AG09319 (cell line): ENCODE data around the gene ZNF85.
"Not testable (repeated sequence)": the region's sequence is repeated elsewhere in the genome, so short reads cannot be mapped to it uniquely, and the experiment has no call there.

Source experiments
- DNase-seq: peaks from one replicate; pipeline ENCODE4 v3.0.0-alpha.2; 2010; ENCODE audit warnings: low read depth; ENCODE audit errors: extremely low read depth
- TF ChIP-seq, protein P1 (sequence below): IDR thresholded peaks from 2 replicates; pipeline ENCODE4 v1.5.1; 2011; ENCODE audit warnings: low read depth, mild to moderate bottlenecking, inconsistent platforms, low read length, moderate library complexity

Gene ZNF85

GRCh38 chr19:20964798-20965197, 41.7 kb downstream of the ZNF85 start:
- TF ChIP-seq, protein P1, sequence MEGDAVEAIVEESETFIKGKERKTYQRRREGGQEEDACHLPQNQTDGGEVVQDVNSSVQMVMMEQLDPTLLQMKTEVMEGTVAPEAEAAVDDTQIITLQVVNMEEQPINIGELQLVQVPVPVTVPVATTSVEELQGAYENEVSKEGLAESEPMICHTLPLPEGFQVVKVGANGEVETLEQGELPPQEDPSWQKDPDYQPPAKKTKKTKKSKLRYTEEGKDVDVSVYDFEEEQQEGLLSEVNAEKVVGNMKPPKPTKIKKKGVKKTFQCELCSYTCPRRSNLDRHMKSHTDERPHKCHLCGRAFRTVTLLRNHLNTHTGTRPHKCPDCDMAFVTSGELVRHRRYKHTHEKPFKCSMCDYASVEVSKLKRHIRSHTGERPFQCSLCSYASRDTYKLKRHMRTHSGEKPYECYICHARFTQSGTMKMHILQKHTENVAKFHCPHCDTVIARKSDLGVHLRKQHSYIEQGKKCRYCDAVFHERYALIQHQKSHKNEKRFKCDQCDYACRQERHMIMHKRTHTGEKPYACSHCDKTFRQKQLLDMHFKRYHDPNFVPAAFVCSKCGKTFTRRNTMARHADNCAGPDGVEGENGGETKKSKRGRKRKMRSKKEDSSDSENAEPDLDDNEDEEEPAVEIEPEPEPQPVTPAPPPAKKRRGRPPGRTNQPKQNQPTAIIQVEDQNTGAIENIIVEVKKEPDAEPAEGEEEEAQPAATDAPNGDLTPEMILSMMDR, result no peak
- no peak for DNase-seq

GRCh38 chr19:20968092-20968491, 45.0 kb downstream of the ZNF85 start:
- no peak for DNase-seq
- TF ChIP-seq, protein P1, result no peak

DNA sequence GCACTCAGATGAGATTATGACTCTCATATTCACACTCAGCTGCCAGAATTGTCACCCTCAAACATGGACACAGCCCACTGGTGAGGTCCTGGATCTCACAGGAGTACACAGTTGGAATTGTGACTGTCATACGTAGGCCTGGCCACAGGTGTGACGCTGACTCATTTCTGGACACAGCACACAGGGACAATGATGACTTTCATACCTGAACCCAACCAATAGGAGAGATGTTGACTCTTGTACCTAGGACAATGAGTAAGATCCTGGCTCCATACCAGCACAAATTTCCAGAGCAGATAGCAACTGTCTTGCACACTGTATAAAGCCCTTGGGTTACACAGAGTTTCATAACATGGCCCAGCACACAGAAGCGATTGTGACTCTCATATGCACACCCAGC, 46.4 kb downstream of the ZNF85 start:
- DNase-seq, result no peak
- TF ChIP-seq, protein P1, result no peak

DNA sequence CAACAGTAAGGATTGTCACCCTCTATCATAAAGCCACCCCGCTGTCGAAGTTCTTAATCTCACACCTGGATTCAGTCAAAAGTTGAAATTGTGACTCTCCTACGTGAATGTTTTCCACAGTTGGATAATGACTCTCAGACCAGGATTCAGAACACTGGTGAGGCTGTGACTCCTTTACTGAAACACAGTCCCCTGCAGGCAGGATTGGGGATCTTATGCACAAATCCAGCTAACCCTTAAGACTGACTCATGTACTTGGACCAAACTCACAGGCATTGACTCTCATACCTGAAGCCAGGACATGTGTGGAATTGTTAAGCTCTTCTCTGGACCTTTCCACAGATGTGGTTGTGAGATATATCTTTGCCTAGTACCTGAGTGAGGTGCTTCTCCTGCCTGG, 46.8 kb downstream of the ZNF85 start:
- TF ChIP-seq, protein P1, result no peak
- no peak for DNase-seq

DNA sequence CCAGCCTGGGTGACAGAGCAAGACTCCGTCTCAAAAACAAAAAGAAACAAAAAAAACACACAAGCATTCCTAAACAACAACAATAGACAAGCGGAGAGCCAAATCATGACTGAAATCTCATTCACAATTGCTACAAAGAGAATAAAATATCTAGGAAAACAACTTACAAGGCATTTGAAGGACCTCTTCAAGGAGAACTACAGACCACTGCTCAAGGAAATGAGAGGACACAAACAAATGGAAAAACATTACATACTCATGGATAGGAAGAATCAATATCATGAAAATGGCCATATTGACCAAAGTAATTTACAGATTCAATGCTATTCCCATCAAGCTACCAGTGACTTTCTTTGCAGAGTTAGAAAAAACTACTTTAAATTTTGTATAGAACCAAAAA, 69.7 kb downstream of the ZNF85 start:
- DNase-seq, result not testable (repeated sequence)

GRCh38 chr19:20999731-21000352, 76.8 kb downstream of the ZNF85 start:
- TF ChIP-seq, protein P1, result no peak
- peak; percentile 65 for DNase-seq
